GM06990 (cell line): Measurements from ENCODE around the gene C2orf72.

ENCODE experiments used
- DNase-seq: peaks from one replicate; pipeline ENCODE4 v3.0.0-alpha.2; 2011; ENCODE audit not compliant: insufficient read length; ENCODE audit errors: extremely low read depth
- H3K27me3 ChIP-seq: replicated peaks from 2 replicates; pipeline ENCODE4 v1.6.0; 2011; ENCODE audit warnings: low read length; ENCODE audit not compliant: control insufficient read depth, insufficient read depth
- H3K36me3 ChIP-seq: 2 replicates; pipeline ENCODE4 v1.5.1; 2011; ENCODE audit warnings: low read length; ENCODE audit not compliant: control insufficient read depth, insufficient read depth
- H3K4me3 ChIP-seq: replicated peaks from 2 replicates; pipeline ENCODE4 v1.5.1; 2011; ENCODE audit warnings: low read depth, mild to moderate bottlenecking, control low read depth, low read length
- TF ChIP-seq, protein P1 (sequence below): IDR thresholded peaks from 2 replicates; pipeline ENCODE4 v1.5.1; 2011; ENCODE audit warnings: low read length, control low read depth, mild to moderate bottlenecking, inconsistent platforms; ENCODE audit not compliant: insufficient read depth, poor library complexity, severe bottlenecking

The C2orf72 gene

DNA sequence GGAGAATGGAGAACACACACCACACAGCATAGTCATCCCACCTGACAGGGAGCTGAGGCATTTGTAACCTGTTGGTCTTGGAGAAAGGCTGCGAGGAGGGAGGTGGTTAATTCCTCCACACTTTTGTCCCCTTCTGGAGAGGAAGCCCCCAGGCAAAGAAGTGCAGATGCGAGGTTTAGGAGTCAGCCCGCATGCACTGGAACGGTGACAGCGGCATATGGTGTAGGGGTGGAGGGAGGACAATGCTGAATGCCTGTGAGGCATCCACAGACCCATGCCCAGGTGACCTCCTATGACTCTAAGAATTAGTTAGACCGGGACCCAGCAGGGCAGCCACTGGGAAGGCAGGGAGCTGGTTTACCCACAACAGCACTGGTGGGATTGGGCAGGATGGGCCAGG, 29.2 kb upstream of the C2orf72 start:
- H3K4me3 ChIP-seq, result no peak overlapping the region
- DNase-seq, result no peak
- TF ChIP-seq, protein P1, sequence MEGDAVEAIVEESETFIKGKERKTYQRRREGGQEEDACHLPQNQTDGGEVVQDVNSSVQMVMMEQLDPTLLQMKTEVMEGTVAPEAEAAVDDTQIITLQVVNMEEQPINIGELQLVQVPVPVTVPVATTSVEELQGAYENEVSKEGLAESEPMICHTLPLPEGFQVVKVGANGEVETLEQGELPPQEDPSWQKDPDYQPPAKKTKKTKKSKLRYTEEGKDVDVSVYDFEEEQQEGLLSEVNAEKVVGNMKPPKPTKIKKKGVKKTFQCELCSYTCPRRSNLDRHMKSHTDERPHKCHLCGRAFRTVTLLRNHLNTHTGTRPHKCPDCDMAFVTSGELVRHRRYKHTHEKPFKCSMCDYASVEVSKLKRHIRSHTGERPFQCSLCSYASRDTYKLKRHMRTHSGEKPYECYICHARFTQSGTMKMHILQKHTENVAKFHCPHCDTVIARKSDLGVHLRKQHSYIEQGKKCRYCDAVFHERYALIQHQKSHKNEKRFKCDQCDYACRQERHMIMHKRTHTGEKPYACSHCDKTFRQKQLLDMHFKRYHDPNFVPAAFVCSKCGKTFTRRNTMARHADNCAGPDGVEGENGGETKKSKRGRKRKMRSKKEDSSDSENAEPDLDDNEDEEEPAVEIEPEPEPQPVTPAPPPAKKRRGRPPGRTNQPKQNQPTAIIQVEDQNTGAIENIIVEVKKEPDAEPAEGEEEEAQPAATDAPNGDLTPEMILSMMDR, result no peak
- H3K36me3 ChIP-seq, result no peaks in the 10 kb centered on the region
- H3K27me3 ChIP-seq, result peaks cover 1% of the 10 kb centered on the region

DNA sequence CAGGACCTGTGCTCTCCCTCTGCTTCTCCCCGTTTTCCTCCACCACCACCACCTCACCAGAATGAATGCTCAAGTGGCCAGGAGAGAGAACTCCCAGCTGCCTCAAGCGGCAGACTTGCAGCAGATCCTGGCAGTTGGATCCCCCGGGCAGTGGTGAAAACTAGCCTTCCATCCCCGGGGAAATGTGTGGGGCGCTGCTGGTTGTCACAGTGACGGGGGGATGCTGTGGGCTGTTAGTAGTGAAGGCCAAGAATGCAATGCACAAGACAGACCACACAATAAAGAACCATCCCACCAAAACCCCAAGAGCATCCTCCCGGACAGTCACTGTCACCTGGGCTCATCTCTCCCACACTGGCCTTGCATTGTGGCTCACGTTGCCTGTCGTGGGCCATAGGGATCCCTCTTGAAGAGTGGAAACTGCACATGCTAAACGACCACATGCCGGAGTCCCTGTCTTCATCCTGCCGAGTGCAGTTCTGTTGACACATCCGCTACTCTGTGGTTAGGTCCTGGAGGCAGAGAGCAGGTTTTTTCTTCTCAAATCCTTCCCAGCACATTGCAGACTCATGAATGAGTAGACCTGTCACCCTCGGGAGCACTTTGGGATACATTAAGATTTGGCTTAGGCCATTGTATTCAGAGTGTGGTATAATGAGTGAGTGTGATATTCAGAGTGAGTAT, 27.9 kb upstream of the C2orf72 start:
- DNase-seq, result no peak
- H3K27me3 ChIP-seq, result peaks cover 1% of the 10 kb centered on the region
- TF ChIP-seq, protein P1, result no peak
- H3K36me3 ChIP-seq, result no peaks in the 10 kb centered on the region
- no peak overlapping the region for H3K4me3 ChIP-seq

DNA sequence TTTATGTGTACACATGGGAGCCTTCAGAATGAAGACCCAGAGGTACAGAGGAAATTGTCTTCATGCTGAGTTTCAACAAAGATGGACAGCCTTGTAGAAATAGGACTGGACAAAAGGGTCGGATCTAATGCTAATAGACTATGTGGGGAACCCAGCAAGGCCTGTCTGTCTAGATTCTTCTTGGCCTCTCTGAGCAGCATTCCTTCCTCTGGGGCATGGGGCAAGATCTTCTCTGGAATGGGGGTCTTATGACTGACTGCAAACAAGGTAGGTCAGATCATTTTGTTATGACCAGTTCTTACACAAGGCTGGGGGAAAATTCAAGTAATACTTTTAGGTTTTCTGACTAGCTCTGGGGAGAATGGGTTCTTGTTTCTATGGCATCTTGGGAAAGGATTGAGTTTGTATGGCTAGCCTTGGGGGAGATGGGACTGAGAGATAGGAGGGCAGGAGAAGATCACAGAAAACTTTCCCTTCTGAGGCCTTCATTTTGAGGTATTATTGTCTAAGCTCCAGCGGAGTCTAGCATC, 27.1 kb upstream of the C2orf72 start:
- H3K36me3 ChIP-seq, result no peaks in the 10 kb centered on the region
- peaks cover 1% of the 10 kb centered on the region for H3K27me3 ChIP-seq
- TF ChIP-seq, protein P1, result no peak
- no peak overlapping the region for H3K4me3 ChIP-seq
- DNase-seq, result no peak

DNA sequence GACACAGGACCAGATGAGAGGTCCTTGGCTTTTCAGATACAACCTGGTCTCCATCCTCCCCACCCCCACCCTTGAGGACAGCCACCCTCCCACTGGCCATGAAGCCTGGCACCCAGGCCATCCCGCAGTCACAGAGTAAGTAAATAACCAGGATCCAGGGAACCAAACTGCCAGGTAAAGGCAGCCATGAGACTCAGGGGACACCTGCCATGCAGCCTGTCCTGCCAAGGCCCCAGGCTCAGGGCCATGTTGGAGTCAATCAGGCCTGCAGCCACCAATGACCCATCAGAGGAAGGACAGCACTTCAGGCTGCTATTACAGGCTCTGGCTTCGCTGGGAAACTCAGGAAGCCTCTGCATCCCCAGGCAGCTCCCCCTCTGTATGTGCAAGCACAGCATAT, 25.8 kb upstream of the C2orf72 start:
- no peak overlapping the region for H3K4me3 ChIP-seq
- DNase-seq, result no peak
- TF ChIP-seq, protein P1, result no peak
- H3K27me3 ChIP-seq, result peaks cover 1% of the 10 kb centered on the region
- no peaks in the 10 kb centered on the region for H3K36me3 ChIP-seq

DNA sequence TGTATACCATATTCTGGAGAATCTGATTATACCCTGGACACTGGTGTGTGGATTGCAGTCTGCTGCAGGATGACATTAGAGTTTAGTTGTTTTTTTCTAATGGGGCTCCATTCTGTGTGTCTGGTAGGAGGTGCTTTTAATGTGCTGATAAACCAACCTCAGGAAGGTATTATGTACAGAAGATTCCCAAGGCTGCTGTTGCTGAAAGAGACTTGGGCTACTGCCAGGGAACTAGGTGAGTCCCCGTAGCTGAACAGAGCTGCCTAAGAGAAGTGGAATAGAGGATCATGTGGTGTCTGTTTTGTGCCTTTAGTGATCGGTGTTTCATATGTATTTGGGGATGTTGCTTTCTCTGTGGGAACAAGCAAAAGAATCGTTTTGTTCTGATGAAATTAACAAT, 24.9 kb upstream of the C2orf72 start:
- Histone ChIP-seq H3K36me3 (no peaks in the 10 kb centered on the region), H3K27me3 (peaks cover 1% of the 10 kb centered on the region), H3K4me3 (no peak overlapping the region)
- no peak for DNase-seq
- TF ChIP-seq, protein P1, result no peak
